HG02588 (cell line): Measurements from ENCODE around the gene TMBIM6.
"Not testable (repeated sequence)": the region's sequence is repeated elsewhere in the genome, so short reads cannot be mapped to it uniquely, and the experiment has no call there.

Experiments
- ATAC-seq: cut with Tn5 transposase; IDR thresholded peaks from one replicate; pipeline ENCODE4 v1.9.1; 2021; ENCODE audit warnings: mild to moderate bottlenecking, moderate library complexity; ENCODE audit not compliant: unreplicated experiment

Gene TMBIM6

GRCh38 chr12:49776413-49776812, 35.1 kb downstream of the TMBIM6 start:
- peak; percentile 59 for ATAC-seq

GRCh38 chr12:49776858-49777257, 35.5 kb downstream of the TMBIM6 start:
- no peak for ATAC-seq

GRCh38 chr12:49777341-49777740, 36.0 kb downstream of the TMBIM6 start:
- ATAC-seq, result no peak

- ATAC-seq, result no peak
These were observed 36.7 kb downstream of the TMBIM6 start for GRCh38 chr12:49777800-49778748.

GRCh38 chr12:49779581-49779980, 38.2 kb downstream of the TMBIM6 start:
- ATAC-seq, result no peak

GRCh38 chr12:49780914-49781313, 39.6 kb downstream of the TMBIM6 start:
- ATAC-seq, result not testable (repeated sequence)

- ATAC-seq, result no peak
These were observed 42.7 kb downstream of the TMBIM6 start for GRCh38 chr12:49783917-49784676.

- ATAC-seq, result no peak
These were observed 43.5 kb downstream of the TMBIM6 start for GRCh38 chr12:49784756-49785409.

GRCh38 chr12:49787672-49788071, 46.3 kb downstream of the TMBIM6 start:
- no peak for ATAC-seq

GRCh38 chr12:49789992-49790391, 48.6 kb downstream of the TMBIM6 start:
- ATAC-seq, result no peak

GRCh38 chr12:49790741-49791555, 49.6 kb downstream of the TMBIM6 start:
- no peak for ATAC-seq

- ATAC-seq, result no peak
These were observed 50.3 kb downstream of the TMBIM6 start for GRCh38 chr12:49791700-49792099.

GRCh38 chr12:49792181-49792970, 51.0 kb downstream of the TMBIM6 start:
- no peak for ATAC-seq

- no peak for ATAC-seq
These were observed 51.7 kb downstream of the TMBIM6 start for GRCh38 chr12:49792976-49793580.

GRCh38 chr12:49793620-49794019, 52.3 kb downstream of the TMBIM6 start:
- no peak for ATAC-seq

GRCh38 chr12:49794021-49794420, 52.7 kb downstream of the TMBIM6 start:
- no peak for ATAC-seq

GRCh38 chr12:49794811-49795653, 53.7 kb downstream of the TMBIM6 start:
- no peak for ATAC-seq

- no peak for ATAC-seq
These were observed 54.3 kb downstream of the TMBIM6 start for GRCh38 chr12:49795654-49796105.
